CMK (cell line): ENCODE results near the gene ACTA1.
A peak's percentile ranks its signal among the peaks of the same experiment; 100 is the strongest.
"Not testable (repeated sequence)": the region's sequence is repeated elsewhere in the genome, so short reads cannot be mapped to it uniquely, and the experiment has no call there.

Source experiments
- DNase-seq: peaks from one replicate; pipeline ENCODE4 v3.0.0-alpha.2; 2010; ENCODE audit warnings: low read depth

ACTA1 gene

DNA sequence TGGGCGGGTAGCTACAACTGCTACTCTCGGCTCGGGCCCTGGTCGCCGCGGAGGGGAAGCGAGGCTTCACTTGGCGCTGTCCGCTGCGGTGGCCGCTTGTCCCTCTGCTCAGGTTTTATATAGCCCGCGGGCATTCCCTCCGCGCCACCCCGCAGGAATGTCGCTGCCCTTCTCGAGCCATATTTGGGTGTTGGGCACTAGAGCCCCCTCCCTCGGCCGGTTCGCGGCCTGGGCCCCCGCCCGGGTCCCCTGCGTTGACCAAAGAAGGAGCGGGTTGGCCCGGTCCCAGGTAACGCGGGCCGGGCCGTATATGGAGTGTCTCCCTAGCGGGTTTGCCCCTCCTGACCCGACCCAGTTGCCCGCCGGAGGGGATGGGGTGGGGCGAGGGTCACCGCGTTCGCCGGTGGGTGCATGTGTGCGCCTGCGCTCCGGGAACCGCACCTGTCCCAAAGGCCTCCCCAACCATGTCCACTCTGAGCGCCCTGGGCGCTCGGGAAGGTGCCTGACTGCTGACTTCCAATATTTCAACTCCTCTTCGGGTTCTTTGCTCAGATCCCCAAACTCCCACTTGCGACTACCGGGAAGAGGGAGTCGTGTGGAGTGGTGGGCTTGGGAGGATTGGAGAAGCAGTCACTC, at the start of gene ACTA1:
Gene ACTA1 (minus strand): TSS at position 90 of the 636 bp plus-strand sequence. CDS start 979 bp downstream, outside the sequence.
- no peak for DNase-seq

DNA sequence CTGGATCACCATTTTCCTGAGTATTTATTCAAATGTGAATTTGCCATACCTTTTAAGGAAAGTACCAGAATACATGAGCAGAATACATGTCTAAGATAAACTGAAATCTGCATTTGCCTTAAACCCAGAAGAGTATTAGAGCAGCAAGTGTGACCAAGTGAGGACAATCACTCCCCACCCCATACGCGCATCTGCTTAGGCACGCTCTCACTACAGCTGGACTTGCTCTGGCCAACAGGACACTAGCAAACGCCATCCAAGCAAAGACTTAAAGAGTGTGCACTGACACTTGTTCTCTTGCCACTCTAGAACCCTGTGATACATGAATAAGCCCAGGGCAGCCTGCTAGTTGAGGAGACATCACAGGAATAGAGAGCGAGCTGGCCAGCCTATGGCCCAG, 48.6 kb upstream of the ACTA1 start:
- no peak for DNase-seq

DNA sequence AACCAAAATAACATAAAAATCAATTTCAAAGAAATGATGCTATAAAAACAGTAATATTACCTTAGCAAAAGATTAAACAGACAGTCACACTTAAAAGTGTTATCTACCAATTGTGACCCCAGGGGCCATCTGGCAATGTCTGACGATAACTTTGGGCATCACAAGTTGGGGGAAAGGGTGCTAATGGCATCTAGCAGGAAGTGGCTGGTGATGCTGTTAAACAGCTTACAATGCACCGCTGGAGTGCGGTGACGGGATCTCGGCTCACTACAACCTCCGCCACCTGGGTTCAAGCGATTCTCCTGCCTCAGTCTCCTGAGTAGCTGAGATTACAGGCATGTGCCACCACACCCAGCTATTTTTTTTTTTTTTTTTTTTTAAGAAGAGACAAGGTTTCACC, 46.6 kb upstream of the ACTA1 start:
- no peak for DNase-seq

DNA sequence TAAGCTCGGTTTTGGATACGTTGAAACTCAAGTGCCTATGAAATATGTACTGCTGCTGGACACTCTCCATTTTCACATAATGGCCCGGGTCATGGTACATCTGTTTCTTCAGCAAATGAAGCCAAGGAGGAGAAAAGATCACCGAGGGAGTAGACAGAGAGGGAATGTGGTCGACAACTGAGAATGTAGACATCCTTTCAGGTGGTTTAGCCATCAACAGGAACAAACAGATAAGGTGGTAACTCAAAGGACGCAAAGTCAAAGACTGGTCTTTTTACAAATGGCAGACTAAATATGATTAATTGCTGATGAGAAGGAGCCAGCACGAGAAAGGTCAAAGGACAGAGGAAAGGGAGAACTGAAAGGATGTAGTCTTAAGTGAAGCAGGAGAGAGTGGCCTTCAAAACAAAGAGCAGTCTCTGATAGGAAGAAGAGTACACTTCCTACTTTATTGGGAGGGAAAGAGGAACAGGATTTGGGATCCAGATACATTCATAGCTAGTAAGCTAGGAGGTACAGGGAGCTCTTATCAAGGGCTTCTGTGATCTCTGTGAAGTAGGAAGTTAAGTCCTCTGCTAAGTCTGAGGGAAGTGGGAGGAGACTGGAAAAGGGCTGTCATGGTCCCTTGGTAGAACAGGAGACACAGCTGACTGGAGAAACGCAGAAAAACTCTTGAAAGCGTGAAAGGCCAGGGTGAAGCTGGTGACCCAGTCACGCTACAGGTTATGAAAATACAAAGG, 45.9 kb upstream of the ACTA1 start:
- peak; percentile 14 for DNase-seq

DNA sequence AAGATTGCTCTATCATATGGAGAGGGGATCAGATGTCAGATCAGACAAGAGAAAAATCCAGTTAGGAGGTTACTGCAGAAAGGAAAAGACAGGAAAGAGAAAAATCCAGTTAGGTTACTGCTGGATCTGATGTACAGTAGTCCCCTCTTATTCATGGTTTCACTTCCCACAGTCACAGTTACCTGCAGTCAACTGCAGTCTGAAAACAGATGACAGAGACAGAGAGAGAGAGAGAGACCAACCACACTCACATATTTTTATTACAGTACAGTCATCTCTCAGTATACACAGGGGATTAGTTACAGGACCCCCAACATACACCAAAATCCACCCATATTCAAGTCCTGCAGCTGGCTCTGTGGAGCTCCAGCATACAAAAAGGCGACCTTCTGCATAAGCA, 45.0 kb upstream of the ACTA1 start:
- no peak for DNase-seq

DNA sequence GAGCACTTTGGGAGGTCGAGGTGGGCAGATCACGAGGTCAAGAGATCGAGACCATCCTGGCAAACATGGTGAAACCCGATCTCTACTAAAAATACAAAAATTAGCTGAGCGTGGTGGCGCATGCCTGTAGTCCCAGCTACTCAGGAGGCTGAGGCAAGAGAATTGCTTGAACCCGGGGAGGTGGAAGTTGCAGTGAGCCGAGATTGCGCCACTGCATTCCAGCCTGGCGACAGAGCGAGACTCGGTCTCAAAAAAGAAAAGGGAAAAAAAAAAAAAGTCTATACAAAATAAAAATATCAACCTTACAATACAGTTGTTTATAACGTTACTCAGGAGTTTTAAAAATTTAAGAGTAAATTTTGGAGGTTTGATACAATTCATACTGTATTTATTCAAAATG, 42.0 kb upstream of the ACTA1 start:
- not testable (repeated sequence) for DNase-seq

DNA sequence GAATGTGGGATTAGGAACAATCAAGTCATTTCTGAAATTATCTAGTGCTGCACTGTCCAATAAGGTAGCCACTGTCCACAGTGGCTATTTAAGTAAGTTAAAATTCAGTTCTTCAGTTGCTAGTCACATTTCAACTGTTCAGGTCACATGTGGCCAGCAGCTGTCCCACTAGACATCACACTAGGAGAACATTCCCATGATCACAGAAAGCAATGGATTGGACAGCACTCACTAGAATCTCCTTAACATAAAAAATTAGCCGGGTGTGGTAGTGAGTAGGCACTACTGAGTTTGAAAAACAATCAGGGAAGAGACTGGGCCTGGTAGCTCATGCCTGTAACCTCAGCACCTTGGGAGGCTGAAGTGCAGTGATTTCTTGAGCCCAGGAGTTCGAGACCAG, 40.6 kb upstream of the ACTA1 start:
- no peak for DNase-seq

DNA sequence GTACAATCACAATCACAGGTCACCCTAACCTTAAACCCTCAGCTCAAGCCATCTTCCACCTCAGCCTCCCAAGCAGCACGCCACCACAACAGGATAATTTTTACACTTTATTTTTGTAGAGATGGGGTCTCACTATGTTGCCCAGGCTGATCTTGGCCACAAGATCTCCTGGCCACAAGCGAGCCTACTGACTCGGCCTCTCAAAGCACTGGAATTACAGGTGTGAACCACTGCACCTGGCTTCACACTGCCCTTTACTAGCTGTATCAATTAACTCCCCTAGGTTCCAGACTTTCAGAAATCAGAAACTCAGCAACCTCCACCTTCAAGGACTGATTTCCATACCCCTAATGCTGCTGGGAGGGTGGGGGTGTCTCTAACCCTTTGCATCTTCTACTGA, 37.3 kb upstream of the ACTA1 start:
- no peak for DNase-seq

DNA sequence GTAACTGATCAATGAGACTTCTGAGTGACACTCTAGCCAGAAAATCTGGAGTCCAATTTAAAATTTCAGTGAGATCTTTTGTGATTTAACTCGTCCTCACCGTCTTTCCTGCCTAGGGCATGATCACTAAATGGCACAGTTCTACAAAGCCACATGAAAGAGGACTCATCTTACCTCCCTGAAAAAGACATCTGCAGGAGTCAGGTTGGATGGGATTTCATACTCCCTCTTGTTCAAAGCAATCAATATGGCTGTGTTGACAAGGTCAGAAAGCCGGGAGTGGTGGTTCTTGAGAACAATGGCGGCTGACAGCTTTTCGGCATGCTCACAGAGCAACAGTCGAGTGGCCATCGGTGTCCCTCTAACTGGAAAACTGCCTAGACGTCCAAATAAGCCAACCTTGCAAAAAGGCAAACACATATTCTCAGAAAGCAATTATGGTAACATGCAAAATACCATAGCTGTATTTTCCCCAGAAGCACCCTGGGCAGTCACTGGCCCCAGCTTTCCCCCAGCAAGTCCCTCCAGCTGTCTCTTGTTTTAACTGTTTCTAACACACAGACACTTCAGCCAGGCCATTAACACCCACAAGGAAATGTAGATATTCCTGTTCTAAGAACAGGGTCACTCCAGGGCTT, 36.6 kb upstream of the ACTA1 start:
- DNase-seq, result no peak

DNA sequence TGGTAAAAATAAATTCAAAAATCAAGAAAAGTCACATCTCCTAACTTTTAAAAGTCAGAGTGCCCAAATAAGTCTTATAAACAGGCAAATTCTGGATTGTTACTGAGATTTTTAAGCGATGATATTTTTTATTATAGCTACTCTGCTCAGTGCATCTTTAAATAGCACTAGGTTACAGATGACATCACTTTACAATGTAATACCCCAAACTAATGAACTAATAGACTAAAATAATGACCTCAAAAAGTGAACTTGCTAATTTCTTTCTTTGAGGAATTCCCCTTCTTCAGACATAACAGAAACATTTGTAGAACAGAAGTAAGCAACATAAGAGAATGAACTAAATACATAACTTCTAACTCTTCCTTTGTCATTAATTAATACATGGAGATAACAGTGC, 33.0 kb upstream of the ACTA1 start:
- no peak for DNase-seq

DNA sequence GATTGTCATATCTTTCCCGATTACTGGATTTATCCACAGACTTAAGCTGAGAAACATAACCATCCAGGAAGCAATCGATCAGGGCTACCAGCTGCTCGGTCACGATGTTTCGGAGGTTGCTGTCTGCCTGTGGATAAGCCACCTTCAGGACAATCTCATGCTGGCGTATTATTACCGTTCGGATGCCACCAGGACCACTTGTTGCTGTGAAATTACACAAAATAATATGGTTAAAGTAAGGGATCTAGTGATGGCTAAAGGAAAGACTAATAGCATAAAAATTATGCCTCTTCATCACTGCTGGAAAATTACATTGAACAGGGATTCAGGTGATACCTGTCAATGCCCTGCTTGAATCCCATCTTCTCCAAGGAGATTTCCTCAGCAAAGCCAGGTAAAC, 30.8 kb upstream of the ACTA1 start:
- DNase-seq, result no peak

DNA sequence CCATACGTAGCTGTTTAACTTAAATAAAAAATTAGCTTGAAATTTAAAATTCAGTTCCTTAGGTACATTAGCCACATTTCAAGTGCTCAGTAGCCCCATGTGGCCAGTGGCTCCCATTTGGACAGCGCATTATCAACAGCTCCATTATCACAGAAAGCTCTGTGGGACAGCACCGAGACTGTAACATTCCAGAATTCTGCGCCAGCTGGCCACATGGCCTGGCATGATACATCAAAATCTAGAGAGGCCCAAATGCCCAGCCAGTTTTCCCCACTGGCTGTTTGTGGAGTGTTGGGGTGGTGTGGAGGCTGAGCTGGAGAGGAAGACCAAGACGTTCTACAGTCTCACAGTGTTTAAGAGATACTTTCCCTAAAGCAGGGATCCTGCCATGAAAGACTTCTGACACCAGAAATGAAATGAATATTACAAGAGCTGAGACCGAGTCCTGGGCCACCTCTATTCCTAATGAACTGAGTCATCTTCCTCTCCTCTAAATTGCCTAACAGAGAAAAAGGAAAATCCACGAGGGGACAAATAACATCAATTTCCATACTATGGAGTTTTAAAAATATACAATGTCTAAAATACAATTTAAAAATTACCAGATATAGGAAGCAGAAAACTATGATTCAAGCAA, 27.3 kb upstream of the ACTA1 start:
- no peak for DNase-seq

DNA sequence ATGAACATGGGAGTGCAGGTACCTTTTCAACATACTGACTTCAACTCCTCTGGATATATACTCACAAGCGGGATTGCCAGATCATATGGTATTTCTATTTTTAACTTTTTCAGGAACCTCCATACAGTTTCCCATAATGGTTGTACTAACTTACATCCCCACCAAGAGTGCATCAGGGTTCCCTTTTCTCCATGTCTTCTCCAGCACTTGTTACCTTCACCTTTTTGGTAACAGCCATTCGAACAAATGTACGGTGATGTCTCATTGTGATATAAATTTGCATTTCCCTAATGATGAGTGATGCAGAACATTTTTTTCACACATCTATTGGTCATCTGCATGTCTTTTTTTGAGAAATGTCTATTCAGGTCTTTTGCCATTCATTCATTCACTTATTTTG, 25.9 kb upstream of the ACTA1 start:
- DNase-seq, result no peak

DNA sequence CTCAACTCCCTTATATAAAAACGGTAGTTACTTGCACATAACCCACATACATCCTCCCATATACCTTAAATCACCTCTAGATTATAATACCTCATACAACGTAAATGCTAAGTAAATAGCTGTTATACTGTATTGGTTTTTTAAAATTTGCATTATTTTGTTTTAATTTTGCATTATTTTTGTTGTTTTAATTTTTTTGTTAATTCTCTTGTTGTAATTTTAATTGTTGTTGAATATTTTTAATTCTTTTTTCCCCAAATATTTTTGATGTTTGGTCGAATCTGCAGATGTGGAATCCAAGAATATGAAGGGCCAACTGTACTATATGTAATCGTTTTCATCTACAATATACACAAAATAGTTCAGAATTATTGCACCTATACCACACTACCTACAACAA, 23.5 kb upstream of the ACTA1 start:
- DNase-seq, result no peak

DNA sequence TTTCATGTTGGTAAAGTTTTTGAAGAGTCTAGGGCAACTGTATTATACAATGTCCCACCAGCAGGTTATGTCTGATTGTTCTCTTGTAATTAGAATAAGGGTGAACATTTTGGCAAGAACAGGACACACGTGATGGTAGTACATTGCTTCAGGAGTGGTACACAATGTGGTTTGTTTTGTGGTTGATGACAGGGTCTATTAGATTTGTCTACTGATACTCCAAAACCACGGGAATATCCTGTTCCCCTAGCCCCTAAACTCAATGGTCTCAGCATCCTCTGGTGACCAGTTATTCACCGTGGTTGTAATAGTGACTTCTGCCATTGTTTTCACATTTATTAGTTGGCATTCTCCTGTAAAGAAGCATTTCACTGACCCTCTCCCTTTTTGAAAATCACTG, 22.1 kb upstream of the ACTA1 start:
- DNase-seq, result no peak

DNA sequence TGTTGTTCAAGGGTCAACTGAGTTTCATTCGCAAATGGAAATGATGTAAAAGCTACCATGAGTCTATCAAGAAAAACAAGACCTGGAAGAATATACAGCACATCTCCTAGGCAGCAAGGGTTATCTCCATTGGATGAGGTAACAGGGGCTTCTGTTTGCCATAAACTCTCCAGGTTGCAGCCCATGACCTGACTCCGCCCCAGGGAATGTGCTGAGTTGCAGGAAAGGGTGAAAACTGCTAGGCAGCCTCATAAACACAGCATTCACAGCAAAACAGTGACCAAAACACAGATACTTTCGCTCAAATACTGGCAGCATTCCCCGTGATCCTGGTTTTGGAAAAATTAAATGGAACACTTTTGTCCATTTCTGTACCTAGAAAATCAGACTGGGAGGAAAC, 20.2 kb upstream of the ACTA1 start:
- no peak for DNase-seq

DNA sequence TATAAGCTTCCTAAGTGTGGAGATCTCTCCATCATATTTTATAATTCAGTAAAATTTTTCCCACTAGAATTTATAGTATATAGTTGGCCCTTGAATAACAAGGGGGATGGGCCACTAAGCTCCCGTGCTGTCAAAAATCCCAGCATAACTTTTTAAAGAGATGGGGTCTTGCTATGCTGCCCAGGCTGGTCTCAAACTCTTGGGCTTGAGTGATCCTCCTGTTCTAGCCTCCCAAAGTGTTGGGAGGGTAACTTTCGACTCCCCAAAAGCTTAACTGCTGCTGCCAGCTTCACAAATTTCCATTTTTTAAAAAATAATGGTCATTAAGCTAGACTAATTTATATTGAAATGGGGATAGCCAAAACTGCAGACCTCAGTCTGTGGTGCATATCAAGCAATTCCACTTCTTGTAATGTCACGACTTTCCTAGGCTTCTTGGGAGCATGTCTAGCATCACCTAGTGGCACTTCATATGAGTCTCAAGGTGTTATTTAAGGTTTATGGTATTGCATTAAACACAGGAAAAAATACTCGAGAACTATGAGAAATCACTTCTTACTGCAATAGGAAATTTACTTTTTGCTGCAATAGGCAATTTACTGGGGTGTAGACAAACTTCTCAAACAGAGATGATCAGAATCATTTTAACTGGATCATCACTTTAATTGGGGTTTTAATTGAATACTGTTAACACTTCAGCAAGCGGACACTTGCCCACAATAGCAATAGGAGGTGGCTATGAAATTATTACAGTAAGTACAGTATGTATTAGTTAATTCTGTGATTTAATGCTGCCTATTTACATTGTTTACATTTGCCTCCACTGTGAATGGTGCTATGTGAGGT, 19.3 kb upstream of the ACTA1 start:
- no peak for DNase-seq

DNA sequence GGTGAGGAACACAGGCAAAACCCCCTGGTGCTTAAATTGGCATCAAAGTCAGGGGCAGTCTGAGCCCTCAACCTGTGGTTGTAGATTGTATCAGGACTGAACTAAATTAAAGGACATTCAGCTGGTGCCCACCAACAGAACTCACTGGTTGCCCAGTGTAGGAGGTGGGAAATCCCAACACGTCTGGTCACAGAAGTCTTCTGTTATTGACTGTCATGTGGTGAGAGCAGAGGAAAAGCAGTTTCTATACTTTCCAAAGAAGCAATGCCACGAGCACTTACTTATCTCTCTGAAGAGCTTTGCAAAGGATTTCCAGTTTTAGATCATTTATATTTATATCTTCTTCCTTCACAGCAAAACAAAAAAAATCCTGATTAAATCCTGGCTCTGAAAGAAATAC, 15.0 kb upstream of the ACTA1 start:
- no peak for DNase-seq

DNA sequence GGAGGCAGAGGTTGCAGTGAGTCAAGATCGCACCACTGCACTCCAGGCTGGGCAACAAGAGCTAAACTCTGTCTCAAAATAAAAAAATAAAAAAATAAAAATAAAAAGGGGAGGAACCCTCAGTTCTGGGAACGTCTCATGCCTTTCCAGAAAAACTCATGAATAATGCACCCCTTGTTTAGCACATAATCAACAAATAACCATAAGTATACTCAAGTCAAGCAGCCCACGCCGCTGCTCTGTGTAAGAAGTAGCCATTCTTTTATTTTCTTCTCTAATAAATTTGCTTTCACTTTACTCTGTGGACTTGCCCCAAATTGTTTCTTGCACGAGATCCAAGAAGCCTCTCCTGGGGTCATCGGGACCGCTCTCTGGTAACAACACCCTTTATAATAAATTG, 14.5 kb upstream of the ACTA1 start:
- no peak for DNase-seq

DNA sequence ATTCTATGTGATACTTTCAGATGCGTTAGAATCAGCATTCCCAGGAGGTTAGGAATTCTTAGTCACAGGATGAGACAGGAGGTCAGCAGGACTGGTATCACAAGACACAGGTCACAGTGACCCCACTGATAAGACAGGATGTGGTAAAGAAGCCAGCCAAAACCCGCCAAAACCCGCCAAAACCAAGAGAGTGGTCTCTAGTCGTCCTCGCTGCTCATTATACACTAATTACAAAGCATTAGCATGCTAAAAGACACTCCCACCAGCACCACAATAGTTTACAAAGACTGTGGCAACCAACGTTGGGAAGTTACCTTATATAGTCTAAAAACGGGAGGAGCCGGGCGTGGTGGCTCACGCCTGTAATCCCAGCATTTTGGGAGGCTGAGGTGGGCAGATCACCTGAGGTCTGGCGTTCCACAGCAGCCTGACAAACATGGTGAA, 13.9 kb upstream of the ACTA1 start:
- DNase-seq, result peak; percentile 71

DNA sequence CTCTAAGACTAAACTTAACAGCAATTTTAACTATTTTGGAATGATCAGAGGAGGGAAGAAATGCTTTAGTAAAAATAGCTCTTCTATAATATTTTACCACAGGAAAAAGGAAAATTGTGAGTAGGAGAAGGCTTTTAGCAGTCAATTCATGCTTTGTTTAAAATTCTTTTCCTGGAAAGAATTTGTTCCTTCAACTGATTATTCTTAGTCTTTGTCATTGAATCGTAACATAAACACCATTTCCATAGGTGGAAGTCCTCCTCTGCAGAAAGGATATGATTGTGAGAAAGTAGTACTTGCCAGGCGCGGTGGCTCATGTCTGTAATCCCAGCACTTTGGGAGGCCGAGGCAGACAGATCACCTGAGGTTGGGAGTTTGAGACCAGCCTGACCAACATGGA, 11.9 kb upstream of the ACTA1 start:
- no peak for DNase-seq
